GM18870 (cell line): ENCODE data around the gene PLA1A.
"Not testable (repeated sequence)": the region's sequence is repeated elsewhere in the genome, so short reads cannot be mapped to it uniquely, and the experiment has no call there.

Experiments used
- ATAC-seq: cut with Tn5 transposase; IDR thresholded peaks from one replicate; pipeline ENCODE4 v1.9.1; 2021; ENCODE audit warnings: moderate library complexity; ENCODE audit not compliant: unreplicated experiment

PLA1A gene

DNA sequence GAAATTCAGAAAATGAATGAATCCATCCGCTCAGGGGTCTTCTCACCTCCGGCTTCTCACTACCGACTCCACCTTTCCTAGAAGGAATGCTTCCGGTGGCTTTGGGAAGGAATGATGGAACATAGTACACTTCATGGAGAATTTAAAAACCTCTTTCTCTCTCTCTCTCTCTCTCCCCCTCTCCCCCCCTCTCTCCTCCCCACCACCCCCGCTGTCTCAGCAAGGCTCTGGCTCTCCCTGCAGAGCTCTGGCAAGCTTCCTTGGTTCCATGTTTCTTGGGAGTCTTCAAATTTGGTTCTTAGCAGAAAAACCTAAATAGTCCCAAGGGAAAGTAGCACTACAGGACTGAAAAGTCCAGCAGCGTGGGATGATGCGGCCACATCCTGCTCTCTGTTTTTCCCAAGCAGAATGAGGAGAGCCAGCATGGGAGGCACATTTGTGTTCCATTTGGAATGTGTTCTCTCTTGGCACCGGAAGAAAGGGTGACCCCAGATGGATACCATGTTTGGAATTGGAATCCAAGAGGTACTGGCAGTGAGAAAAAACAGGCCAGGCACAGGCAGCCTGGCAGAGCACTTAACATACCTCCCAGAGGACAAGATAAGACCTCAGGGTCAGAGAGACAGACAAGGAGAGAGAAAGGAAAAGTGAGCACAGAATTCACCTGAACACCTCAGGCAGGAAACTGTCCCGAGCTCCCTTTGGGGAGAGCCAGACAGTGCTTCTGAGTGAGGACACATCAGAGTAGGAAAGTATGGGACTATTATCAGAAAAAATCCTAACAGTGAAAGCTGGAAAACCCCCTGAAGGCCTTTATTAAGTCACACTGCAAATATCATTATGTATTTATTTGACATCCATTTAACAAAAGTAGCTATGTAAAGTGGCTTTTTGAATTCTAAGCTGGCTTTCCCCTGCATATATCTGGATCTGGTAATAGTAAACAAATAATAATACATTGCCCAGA is 63.1 kb downstream of the PLA1A start, which contains the start of gene POPDC2:
Gene POPDC2 (minus strand): TSS at position 116 of the 967 bp plus-strand sequence. CDS start 166 bp downstream, outside the sequence.
- no peak for ATAC-seq

DNA sequence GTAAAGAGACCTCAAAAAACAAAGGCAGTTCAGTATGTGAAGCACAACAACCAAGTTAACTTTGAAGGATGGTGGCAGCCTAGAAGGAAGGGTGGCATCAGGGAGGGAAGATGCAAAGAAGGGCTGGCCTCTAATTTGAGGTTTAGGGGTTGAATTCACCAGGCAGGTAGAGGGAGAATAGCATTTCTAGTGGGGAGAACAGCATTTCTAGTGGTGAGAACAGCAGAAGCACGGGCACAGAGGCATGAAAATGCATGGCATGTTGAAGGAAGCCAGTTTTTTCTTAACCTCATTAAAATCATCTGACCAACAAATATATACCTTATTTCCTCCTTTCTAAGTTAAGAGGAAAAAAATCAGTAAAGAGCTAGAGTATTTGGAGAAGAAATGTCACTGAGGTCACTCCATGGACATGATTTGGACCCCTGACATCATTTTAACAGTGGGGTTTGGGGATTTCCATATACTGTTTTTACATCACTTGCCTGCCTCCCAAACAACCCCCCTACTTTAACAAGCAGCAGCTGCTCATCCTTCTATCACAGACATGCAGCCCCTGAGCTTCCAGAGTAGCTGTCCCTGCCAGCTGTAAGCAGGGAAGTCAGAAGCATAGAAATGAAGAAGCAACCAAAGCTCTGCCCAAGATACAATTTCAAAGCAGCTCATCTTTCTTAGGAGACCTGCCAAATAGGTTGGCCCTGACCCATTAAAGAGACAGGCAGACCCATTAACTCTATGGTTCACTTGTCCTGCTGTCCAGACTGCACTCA is 65.1 kb downstream of the PLA1A start:
- ATAC-seq: no peak

DNA sequence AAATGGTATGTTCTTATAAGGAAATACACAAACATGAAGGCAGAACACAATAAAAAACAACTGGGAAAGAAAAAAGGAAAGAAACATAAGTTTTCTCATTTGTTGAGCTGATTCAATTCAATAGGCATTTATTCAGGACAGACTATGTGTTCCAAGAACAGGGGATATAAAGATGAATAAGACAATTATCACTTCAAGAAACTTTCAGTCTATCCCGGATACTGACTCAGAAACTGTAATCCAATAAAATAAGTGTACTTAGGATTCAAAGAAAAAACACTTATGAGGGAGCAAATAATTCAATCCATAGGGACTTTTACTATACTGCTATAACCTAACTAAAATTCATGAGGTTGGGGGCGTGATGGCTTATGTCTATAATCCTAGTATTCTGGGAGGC is 66.2 kb downstream of the PLA1A start:
- ATAC-seq: no peak

DNA sequence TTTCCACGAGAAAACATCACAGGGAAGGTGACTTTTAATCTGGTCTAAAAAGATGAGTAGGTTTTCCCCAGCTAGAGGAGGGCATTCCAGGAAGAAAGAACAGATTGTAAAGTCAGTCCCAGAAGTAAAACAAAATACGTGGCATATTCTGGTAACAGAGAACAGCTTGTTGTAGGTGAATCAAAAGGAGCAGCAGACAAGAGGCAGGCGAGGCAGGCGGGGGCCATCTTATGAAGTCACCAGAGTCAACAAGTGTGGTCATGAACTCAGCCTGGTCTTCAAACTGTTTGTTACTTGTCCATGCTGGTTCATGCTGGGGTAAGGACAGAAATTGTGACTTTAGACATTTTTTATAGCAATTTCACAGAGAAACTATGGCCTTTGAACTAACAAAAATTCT is 66.7 kb downstream of the PLA1A start:
- no peak for ATAC-seq

DNA sequence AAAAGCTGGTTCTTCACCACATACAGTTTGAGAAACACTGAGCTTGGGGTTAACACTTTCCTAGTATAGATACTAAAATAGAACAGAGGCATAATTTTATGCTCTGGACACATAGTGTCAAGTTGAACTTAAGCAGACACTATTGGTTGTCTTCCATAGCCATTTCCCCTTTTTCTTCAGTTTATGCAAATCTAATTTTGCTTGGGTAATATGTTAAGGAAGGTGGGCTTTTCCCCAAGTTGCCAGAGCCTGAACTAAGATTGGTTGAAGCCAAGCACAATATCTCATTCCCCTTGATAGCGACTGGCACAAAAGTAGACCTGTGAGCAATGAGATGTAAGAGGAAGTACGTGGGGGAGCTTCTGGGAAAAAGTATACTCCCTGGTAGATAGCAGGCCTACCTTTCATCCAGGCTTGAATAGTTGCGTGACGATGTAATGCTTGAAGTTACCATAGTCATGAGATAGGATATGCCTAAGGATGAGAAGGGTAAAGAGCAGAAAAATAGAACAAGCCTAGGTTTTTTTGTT is 67.2 kb downstream of the PLA1A start:
- ATAC-seq: no peak

DNA sequence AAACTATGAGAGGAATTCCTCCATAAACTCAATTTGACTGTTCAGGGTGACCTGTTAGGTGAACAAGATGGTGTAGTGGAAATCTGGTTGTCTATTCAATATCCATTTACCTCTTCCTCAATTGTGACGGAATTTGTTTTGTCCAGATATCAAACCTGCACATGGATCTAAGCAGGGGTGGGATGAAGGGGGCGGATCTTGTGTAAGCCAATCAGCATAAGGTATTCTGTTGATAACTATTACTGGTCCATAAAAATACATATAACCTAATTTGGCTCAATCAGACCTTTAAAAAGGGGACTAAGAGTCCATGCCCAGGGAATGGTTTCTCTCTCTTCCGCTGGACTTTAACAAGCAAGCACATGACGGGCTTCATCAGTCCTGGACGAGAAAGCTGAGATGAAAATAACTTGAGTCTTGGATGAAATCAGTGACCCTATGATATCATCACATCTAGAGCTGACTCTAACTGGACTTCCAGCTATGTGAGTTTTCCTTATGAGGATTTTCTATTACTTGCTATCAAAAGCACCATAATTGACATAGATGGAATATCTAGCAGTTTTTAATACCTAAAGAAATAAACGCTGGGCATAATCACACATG is 68.4 kb downstream of the PLA1A start:
- ATAC-seq: no peak

DNA sequence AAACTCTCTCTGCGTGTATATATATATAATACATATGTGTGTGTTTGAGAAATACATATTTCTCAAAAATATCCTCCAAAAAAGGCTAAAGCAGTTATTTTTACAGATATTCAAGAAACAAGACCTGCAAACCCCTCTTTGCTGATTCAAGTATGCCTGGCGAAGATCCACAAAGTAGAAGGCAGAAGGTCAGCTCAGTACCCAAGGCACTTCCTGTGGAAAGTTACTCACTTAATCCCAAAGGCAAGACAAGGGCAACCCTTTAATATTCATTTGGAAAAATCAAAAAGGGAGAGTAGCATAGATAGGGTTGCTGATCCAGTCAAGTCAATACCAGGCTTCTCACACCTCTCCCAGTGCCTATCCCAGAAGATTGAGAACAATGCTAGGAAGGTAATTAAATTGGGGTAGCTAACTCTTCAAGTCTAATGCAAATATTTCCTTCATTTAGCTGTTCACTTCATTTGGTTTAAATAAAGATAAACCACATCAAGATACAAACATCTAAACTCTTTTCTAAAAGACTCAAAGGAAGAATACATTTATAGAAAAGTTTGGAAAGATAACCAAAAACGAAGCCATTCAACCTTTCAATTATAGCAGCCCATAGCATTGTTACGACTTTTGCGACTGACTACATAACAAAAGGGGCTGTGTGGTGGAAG is 72.4 kb downstream of the PLA1A start:
- no peak for ATAC-seq

DNA sequence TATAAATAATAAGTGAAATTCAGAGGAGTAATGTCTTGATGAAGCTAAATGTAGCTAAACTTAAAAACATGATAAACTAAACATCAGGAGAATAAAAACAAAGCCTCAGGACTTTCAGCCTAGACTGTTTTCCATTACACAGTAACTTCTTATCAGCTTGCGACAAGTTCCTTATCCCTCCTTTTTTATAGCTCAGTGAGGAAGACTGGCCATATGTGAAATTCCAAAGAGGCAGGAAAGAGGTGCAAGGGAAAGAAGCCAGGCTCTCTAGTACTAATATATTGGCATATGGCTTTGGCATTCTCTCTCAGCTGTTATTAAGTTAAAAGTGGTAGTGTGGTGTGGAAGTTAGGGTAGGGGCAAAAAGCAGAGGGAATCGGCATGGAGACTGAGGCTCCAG is 75.1 kb downstream of the PLA1A start:
- ATAC-seq: no peak

DNA sequence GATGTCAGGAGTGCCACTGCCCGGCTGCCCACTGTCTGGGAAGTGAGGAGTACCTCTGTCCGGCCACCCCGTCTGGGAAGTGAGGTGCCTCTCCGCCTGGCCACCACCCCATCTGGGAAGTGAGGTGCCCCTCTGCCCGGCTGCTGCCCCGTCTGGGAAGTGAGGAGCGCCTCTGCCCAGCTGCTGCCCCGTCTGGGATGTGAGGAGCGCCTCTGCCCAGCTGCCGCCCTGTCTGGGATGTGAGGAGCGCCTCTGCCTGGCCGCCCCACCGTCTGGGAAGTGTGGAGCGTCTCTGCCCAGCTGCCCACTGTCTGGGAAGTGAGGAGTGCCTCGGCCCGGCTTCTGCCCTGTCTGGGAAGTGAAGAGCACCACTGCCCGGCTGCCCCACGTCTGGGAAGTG is 76.2 kb downstream of the PLA1A start:
- ATAC-seq: no peak

DNA sequence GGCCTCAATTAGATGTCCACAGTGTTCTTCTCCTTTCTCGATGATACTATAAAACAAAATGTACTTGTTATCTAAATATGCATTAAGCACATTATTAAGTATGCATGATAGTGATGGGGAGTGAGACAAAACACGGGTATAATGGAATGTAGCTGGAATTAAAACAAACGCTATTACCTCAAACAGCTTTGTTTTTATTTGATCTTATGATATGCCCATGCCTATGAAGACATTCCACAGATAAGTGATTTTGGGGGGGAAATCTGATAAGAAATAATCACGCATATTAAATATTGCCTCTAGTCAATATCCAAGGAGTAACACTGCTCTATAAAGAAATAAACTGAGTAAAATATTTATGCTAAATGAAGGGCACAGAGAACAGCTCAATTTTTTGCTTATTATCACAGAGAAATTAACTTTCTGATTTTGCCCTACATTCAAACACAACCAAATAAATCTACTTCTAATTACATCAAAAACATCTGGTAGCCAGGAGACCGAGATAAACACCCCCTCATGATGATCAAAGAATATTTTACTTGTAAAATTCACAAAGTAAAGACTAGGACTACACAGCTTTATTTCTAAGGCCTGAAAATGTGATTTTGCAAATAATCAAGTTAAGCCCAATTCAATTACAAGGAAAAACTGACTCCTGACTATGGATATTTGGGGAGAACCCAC is 77.6 kb downstream of the PLA1A start:
- ATAC-seq: no peak

DNA sequence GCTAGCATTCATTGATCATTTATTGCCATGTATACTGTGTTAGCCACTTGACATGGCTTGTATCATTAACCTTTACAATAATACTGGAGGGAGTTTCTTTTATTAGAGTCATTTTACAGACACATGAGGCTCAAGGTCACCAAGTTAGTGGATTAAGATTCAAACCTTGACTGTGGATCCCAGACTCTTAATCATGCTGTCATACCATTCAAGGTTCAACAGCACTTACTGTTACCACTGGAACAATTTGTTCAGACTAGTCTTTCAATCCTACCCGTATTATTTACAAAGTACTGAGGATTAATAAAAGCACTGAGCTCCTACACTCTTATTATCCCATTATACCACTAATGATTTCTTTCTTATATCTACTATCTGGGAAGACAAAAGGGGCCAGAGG is 78.3 kb downstream of the PLA1A start:
- no peak for ATAC-seq

DNA sequence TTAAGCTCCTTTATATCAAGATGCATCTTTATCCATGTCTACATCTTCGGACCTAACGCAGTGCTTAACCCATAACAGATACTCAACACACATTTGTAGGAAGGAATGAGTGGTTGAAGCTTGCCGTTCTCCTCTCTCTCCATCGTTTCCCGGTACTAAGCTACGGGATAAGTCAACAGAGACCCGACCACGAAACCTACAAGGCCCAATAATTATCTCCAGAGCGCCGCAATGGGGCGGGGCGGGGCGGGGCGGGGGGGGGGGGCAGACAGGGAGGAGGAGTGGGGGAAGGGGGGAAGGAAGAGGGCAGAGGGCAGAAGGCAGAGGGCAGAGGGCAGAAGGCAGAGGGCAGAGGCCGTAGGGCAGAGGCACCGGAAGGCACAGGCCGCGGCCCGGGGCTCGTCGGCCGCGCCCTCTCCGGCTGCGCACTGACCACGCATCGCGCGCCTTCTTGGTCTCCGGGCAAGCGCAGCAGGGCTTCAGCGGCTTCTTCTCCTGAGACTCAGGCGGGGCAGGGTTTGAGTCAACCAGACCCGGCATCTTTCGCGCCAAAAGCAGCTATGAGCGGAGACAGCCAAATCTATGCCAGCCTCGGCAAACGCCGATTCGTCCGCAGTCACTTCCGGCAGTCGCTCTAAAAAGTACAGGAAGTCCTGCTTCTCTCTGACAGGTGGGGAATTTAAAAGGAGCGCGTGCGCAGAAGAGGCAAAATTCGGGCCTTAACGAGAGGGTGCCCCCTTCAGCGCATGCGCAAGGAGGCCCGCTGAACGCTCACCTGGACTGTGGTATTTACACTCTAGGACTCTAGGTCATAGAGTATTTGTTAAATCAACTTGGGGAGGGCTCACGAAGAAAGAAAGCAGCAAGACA is 79.3 kb downstream of the PLA1A start, which contains the start of gene COX17:
Gene COX17 (minus strand): TSS at position 636 of the 870 bp plus-strand sequence. CDS start 96 bp downstream, at position 540.
- ATAC-seq: peak; percentile 92

DNA sequence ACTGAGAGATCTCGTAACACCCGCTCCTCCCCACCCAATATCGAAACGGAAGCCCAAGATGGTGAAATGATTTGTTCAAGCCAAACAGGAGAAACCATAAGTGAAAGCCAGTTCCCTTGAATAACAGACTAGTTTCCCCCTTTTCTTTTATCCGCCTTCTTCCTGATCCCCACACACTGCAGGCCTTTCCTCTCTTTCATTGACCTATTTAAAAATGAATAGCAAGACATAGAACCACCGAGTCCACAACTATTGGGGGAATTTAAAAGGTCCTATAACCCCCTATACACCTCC is 79.9 kb downstream of the PLA1A start:
- no peak for ATAC-seq

DNA sequence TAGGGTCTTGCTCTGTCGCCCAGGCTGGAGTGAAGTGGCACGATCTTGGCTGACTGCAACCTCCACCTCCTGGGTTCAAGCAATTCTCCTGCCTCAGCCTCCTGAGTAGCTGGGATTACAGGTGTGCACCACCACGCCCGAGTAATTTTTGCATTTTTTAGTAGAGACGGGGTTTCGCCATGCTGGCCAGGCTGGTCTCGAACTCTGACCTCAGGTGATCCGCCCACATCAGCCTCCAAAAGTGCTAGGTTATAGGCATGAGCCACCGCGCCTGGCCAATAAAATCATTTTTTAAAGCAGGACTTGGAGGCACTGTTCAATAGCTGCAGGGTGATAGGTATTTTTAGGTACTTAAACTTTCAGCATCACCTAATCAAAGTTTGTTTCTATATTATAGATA is 80.5 kb downstream of the PLA1A start:
- not testable (repeated sequence) for ATAC-seq
